Central memory CD4-positive, alpha-beta T cell (primary cell): ENCODE results near the gene RCAN2.

Experiments
- DNase-seq: peaks from one replicate; pipeline ENCODE4 v3.0.0; 2022

RCAN2 gene

DNA sequence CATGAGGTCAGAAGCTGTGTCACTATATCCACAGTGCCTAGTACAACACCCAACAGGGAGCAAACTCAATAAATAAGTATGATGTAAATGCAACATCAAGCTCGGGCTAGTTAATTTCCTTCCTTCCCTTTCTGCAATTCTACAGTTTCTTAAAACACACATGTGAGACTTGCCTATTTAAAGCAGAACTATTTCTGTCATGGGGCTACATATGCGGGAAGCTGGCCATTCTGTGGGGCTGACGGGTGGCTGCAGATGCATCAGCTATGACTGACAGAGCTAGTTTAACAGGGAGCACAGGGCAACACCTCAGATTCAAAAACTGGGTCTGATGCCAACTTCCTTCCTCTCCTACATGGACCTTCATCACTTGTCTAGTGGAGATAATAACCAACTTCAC is 202.4 kb downstream of the RCAN2 start:
- no peak for DNase-seq

DNA sequence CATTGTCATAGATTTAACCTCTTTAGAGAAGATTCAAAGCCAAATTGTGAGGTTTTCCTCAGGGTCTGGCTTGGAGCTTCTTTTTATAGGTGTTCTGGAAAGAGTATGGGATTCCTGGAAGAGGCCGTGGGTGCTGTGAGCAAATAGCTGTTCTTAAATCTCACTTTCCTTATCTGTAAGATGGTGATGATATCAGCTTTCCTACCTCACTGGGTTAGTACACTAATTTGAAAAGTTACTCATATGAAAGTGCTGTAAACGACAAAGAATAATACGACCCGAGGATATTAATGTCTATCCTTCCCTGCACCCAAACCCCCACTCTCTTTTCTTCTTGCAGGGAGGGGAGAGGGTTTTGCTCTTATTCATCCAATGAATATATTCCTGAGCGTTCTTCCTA is 203.6 kb downstream of the RCAN2 start:
- no peak for DNase-seq

DNA sequence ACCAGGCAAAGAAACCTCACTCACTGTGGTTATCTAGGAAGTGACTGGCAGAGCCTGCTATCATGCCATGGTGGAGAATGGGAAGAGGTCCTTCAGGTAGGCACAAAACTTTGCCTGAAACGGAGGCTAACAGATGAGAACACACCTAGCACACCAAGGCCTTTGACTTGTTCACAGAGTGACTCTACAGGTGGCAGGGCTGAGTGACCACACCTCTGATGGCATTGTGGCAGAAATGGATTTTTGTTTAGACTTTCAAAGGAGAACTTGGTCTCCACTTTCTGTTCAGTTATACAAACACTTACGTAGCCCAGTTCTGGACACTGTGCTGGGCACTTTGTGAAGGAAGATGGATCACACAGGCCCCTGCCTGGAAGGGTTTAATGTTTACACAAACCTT is 204.2 kb downstream of the RCAN2 start:
- DNase-seq = no peak

DNA sequence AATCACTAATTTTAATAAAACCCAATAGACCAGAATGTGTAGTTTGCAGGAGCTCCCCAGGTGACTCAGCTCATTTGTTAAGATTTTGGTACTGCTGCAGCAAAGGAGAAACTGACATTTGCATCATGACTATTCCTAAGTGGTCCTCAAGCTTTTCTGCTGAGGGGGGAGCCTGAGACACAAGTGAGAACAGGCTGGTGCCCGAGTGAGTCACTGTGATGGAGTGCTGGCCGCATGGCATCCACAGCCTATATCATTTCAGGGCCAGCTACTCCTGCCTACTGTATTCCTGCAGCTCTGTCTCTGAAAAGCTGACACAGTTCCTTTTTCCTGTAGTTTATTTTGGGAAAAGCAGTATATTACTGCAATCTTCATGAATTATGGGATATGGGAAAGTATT is 206.8 kb downstream of the RCAN2 start:
- no peak for DNase-seq

DNA sequence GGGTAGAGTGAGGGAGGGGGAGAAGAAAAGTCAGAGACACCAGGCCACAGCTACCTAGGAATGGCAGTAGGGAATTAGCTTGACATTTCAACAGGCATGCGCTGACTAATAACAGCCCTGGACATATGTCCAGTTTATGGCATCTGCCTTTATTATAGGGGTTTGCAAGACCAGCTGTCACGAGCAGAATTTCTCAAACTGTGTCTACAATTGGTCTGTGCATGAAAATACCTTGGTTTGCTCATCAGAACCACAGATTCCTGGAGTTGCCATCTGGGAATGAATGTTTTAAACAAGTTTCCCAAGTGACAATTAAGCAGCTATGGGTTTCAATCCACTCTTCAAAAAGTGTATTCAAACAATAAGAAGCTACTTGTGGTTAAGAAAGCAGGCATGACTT is 210.1 kb downstream of the RCAN2 start:
- DNase-seq = no peak

DNA sequence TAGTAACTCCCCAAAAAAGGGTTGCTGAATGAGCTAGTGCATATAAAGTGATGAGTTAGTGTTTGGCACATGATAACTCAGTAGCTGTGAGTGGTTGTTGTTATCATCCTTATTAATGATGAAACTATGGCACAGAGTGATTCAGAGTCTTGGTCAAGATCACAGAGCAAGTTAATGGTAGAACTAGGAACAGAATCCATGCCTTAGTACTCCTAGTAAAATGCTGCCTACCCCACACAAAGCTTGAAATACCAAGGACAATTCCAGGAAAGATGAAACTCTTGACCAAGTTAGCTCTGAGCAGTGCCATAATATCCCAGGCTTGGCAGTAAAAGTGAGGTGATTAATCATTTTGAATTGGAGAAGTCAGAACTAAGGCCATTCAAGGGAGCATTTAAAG is 211.4 kb downstream of the RCAN2 start:
- DNase-seq = no peak

DNA sequence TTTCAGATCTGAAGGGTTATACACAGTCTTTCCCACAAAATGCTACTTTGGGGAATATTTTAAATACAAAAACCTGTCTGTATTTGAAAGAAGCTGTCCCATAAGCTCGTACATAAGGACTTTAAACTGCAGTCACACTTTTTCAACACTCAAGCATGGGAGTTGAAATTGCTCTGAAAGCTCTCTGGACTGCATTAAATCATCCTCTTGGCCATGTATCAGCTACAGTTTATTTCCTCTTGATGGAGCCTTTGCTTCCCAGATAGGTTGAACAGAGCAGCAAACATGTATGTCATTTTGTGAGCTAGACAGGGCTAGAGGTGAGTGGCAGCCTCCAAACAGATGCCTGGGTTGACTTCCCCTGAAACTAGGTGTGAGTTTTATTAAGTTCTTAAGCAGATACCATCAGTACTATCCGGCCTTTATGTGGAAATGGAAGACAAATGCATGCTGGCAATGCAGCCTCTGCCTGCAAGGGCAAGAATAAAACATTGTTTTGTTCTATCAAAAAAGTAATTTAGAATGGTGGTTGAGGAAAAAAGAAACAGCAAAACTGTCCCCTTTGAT is 214.6 kb downstream of the RCAN2 start:
- DNase-seq = no peak

DNA sequence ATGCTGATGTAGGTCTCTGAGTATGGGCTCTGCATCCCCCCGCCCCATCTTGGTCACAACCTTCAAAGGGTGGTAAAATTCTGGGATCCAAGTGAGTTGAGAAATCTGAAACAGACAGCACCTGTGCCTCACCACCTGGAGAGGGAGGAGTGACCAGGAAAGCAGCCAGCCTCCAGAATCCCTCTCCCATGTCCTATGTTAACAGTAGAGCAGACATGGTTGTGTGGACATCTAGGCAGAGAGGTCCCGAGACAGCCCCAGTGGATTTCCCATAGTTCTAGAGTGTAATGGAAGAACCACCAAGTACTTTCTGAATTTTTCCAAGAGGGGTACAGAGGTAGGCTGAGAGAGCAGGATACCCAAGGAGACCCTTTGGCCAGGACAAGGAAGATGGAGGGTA is 216.7 kb downstream of the RCAN2 start:
- DNase-seq = no peak

DNA sequence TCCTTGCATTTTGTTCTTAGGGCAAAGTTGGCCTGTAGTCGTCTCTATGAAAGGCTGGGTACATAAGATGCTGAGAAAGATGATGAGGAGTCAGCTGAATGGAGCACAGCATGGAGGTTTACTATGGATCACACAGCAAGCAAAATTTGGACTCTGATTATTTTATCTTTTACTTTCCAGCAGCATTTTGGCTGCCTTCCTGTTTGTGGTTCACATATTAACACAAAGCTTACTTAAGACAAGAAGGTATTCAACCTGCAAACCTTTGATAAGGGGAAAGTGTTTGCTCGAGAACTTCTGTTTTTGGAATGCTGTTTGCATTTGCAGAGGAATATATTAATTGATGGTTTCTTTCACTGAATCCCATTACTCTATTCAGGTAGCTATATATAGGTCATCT is 217.3 kb downstream of the RCAN2 start:
- DNase-seq = no peak

DNA sequence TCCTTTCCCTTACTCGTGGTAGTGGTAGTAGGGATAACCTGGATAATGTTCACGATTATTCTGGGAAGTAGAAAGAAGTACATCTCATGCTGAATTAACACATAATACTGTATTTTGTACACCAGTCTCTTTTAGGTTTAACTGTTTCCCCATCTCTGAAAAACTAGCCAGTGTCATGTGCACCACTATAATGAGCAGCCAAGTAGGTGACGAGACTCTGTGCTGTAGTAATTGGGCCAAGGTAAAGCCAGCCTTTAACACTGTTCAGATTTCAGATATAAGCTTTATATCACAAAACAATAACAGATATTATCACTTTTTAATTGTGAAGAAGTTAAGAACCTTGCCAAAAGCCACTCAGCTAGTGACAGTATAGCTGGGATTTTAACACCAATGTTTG is 219.5 kb downstream of the RCAN2 start:
- DNase-seq = no peak

DNA sequence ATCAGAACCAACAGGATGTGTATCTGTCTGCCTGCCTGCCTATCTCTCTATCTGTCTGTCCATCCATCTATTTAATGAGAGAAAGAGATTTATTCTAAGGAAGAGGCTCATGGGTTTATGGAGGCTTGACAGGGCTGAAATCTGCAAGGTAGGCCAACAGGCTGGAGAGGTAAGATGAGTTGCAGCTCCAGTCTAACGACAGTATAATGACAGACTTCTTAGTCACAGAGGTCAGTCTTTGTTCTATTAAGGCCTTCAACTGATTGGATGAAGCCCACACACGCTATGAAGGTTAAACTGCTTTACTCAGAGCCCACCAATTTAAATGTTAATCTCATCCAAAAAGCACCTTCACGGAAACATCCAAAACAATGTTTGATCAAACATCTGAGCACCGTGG is 220.1 kb downstream of the RCAN2 start:
- no peak for DNase-seq

DNA sequence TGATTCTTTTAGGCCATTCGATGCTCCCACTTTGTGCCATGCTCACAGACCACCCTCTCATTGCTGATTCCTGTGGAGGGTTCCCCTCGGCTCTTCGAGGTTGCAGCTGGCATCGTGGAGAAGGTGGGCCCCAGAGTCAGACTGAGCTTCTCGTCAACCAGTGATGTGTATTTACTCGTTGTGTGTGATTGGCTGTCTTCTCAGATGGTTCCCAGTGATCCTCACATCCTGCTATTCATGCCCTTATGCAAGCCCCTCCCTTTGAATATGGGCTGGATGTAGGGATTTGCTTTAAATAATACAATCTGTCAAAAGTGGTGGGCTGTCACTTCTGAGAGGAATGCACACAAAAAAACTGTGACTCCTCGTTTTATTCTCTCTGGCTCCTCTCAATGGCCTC is 220.9 kb downstream of the RCAN2 start:
- no peak for DNase-seq

DNA sequence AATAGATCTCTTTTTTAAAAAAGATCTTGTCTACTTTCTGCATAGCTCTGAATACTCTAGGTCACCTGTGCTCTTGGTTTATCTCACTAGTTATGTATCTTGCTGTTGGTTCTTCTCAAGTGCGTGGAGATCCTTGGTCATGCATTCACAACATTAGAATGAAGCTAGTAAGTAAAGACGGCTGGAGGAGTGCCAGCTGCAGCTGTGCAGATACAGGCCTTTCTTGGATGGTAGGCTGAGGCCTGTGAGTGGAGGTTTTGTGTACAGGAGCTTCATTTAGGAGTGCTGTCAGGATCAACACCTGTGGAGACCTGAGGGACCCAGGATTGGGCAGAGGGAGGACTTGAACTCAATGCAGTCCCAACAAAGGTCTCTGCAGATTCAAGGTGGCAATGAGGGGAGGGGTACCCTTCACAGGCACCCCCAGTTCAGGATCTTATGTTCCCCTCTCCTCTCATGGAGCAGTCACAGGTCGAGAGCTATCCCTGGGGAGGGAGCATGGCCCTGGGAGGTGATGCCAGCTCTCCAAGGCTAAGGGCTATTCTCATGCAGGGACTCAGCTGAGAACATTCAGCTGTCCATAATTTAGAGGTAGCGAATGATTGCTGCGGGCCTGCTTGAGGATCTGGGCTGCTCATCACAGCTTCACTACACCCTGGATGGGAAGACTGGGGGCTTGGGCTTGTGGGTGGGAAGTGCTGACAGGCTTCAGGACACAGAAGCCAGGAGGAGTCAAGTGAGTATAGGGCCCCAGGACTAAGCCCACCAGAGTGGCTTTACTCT is 221.6 kb downstream of the RCAN2 start:
- no peak for DNase-seq

DNA sequence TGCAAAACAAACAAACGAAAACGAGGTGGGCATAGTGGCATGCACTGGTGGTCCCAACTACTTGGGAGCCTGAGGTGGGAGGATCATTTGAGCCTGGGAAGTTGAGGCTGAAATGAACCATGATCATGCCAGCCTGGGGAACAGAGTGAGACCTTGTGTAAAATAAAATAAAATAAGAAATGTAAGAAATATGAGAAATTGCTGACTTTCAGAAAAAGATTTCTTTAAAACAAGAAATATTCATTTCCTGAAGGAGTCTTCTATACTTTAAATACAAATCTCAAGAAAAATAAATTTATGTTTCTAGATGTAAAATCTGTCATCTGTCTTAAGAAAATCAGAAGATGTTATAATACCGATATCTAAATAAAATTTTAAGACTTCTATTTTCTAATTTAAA is 223.7 kb downstream of the RCAN2 start:
- no peak for DNase-seq

DNA sequence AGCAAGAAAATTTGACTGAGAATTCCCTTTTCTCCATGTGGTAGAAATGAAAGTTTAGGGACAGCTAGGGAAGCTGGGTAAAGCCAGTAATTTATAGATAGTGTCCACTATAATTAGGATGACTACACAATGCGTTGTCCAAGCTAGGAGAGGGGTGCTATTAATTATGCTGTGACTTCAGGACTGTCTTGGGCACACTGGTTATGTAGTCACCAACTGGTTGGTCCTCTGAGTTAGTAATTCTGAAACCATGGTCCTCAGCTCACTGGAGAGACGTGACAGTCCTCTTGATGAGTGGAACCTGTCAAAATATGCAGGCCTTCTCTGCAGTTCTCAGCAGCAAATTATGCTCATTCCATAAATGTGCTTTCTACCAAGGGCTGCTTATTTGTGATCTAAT is 225.9 kb downstream of the RCAN2 start:
- DNase-seq = no peak

DNA sequence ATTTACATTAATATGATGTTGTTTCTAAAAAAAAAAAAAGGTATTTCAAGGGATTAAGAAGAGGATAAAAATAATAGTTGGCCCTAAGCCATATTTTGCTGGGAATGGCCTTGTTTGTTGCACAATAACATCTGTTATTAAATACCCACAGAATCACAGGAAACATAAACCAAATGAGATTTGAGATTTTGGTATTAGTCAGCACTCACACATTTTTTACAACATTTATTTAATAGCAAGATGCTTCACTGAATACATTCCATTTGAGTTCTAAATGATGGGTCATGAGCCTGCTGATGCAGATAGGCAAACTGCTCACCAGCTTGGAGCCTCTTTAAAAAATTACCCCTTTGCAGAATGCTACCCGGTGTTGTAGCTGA is 227.6 kb downstream of the RCAN2 start:
- DNase-seq = no peak

DNA sequence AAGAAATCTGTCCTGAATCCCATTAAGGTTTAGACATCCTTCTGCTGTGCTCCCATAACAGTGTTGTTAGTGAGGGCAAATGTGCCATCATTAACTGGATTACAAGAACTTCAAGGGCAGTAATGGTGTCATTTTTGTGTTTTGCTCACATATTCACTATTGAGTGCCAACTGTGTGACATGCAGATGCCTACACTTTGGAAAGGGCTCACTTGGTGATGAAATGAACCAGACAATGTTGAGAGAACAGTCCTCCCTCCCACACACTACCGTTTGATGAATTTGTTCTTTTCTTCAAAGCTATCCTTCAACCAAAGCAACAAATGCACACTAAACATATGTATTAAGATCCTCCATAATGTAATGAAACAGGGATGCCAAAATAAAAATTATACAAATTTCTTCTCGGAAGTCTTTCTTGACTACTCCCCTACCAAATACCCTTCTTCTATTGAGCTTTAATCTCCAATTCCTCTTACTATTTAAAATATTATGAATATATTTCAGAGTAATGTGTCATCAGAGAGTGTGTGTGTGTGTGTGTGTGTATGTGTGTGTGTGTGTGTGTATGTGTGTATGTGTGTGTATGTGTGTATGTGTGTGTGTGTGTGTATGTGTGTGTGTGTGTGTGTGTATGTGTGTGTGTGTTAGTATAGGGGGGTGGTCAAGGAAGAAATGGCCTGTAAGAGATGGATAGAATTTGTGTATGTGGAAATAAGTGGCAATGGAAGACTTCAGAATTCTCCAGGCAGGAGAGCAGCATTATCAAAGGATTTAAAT is 228.1 kb downstream of the RCAN2 start:
- DNase-seq = no peak

DNA sequence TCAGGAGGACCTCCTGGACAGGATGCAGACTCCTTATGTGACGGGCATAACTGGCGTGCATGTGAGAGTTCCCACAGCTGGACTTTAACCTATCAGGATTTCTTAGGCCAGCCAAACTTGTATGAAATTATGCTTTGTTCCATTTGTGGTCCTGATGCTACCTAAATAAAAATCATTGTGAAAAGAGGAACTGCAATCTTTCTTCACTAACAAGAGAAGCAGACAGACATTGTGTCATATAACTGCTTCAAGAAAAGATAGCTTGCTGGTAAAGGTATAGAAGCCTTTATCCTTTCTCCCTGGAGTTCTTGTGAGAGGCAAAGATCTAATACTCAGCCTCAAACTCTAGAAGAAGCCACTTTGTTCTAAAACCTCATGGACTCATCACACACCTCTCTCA is 233.0 kb downstream of the RCAN2 start:
- DNase-seq = no peak

DNA sequence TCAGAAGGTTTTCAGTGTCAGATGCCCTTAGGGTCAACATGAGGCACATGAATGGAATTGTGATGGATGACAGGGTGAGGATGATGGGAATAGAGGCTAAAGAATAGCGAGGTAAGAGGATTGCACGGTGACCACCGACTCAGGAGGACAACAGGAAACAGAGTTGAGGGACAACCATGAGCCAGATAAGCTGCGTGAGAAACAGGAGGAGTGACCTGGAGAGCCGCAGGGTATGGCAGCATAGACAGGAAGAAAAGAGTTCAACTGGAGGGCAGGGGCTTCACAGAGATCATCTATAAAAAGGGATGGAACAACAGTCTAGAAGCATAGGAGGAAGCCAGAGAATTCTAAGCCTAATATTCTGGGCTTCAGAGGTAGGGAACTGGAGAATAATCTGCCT is 235.7 kb downstream of the RCAN2 start:
- no peak for DNase-seq

DNA sequence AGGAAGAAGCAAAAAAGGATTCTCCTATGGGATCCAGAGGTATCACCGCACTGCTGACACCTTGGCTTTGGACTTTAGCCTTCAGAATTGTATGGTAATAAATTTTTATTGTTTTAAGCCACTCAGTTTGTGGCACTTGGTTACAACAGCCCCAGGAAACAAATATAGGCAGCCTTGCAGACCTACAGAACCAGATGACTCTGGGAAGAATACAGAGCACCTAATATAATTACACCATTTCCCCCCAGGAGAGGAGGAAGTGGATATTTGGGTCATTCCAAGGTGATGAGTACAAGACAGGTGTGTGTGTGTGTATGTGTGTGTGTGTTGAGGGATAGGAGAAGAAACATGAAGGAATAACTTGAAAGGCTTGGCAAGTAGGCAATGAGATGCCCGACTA is 236.3 kb downstream of the RCAN2 start:
- DNase-seq = no peak

DNA sequence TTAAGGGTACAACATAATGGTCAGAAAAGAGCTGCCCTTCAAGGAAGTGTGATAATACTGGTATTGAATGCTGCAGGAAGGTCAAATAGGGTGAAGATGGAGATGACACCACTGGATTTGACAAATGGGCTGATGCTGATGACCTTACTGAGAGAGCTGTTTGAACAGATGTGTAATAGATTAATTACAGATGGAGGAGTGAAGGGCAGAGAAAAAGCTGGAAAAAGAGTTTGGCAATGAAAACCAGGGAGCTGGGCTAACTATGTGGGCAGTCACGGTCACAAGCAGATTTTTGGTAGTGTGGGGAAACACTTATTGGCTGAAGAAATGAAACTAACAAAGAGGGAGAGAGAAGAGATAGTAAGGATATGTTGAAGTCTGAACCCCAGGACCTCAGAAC is 236.9 kb downstream of the RCAN2 start:
- no peak for DNase-seq

DNA sequence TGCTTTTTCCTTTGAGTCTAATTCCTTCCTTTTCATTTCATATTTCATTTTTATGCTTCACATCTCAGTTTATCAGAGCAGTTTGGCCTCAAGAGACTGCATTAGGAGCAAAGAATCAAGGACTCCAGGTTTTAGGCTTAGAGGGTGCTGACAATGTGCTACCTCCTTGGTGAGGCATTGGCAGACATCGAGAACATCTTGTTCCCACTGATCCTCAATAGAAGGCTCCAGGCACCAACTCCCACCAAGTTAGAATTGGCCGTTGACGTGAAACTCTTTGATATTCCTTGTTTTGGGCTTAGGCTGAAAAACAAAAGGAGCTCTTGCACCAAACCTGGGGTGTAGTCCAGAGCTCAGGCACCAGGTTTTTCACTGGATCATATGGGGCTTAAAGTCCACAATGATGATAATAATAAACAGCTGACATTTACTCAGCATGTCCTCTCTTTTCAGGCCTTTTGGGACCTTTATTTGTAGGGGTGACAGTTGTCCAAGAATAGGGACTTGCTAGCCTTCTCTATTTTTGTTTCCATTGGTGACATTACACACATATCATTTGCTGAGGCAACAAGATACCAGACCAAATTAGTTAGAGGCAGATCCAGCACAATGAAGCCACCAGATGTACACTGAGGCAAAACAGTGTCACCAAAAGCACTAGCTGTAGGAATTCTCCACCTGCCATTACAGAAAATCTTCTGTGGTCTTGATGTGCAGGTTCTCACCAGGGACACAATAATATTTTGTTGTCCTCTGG is 239.5 kb downstream of the RCAN2 start:
- no peak for DNase-seq

DNA sequence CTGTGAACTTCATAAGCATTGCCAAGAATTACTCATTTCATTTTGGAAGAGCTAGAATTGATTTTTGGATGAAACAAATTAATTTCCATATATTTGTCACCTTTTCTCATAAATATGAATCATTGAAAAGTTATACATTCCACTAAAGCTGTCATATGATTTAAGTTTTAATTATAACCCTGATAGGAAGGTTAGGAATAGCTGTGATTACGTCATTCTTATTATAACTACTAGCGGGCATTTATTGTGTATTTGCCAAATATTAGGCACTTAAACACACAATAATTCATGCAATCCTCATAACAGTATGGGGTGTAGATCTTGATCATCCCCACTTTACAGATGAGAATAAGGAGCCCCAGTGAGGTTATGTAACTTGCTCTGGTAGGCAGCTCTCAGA is 243.1 kb downstream of the RCAN2 start:
- no peak for DNase-seq

DNA sequence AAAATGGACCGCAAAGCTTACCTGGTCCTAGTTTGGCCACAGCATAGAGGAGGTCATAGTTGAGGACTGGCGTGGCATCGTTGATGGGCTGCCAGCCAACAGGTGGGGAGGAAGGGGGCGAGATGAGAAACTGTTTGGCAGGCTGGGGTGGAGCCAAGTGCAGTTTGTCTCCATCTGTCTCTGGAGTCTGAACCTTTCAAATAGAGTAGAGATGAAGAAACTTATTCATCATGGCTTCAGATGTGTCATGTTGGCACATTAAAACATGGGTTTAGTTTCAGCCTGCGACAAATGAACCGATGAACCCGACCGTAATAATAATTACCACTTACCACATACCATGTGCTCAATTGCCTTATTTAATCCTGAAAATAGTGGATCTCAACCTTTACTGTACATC is 244.5 kb downstream of the RCAN2 start:
- DNase-seq = no peak
